HepG2 (cell line): ENCODE measurements around the gene ALG5. TPM values are rescaled to one million over a fixed set of nuclear protein-coding genes. Genes with fewer than 3 reads are reported as not detected.
A peak's percentile ranks its signal among the peaks of the same experiment; 100 is the strongest.

Source experiments
- AGO2 ChIP-seq: fragments of 200-400 bp; formaldehyde crosslinking; optimal IDR thresholded peaks from 2 replicates; pipeline ENCODE3; 2017; ENCODE audit warnings: mild to moderate bottlenecking, low read depth, low read length, moderate library complexity
- CBX2 ChIP-seq, 2 experiments: fragments of 200-600 bp in 1 of 2; sonication (generic); formaldehyde crosslinking in 1 of 2; IDR thresholded peaks; 2 replicates each; pipeline versions ENCODE4 v1.7.0 to v1.8.1; 2018 to 2022; ENCODE audit warnings: low read depth in 2 of 2, low read length in 1 of 2, mild to moderate bottlenecking in 1 of 2, missing genetic modification reagents in 1 of 2
- CENPBD1 ChIP-seq: sonication (generic); formaldehyde crosslinking; IDR thresholded peaks from 2 replicates; pipeline ENCODE4 v1.8.0; 2022; ENCODE audit warnings: missing genetic modification reagents, low read depth, mild to moderate bottlenecking, borderline replicate concordance
- FLYWCH1 ChIP-seq: sonication (generic); formaldehyde crosslinking; IDR thresholded peaks from 2 replicates; pipeline ENCODE4 v1.8.1; 2023; ENCODE audit warnings: mild to moderate bottlenecking, missing genetic modification reagents
- GATAD1 ChIP-seq: IDR thresholded peaks from 2 replicates; pipeline ENCODE4 v1.6.1; 2016; ENCODE audit warnings: missing genetic modification reagents, missing compliant biosample characterization
- KLF11 ChIP-seq: IDR thresholded peaks from 2 replicates; pipeline ENCODE4 v1.6.1; 2016; ENCODE audit warnings: missing compliant biosample characterization
- KLF15 ChIP-seq: sonication (generic); formaldehyde crosslinking; IDR thresholded peaks from 2 replicates; pipeline ENCODE4 v1.8.1; 2023; ENCODE audit warnings: borderline replicate concordance, mild to moderate bottlenecking, inconsistent platforms, missing genetic modification reagents, mixed read lengths
- NR2C2 ChIP-seq: sonication (generic); formaldehyde crosslinking; IDR thresholded peaks from 2 replicates; pipeline ENCODE4 v1.4.0; 2020; ENCODE audit warnings: missing genetic modification reagents, mild to moderate bottlenecking, moderate library complexity, borderline replicate concordance
- PHF21A ChIP-seq: sonication (generic); formaldehyde crosslinking; IDR thresholded peaks from 2 replicates; pipeline ENCODE4 v1.5.0; 2020; ENCODE audit warnings: mild to moderate bottlenecking, missing genetic modification reagents
- PHF8 ChIP-seq: sonication (generic); formaldehyde crosslinking; IDR thresholded peaks from 2 replicates; pipeline ENCODE4 v1.5.0; 2020; ENCODE audit warnings: missing genetic modification reagents
- RAD21 ChIP-seq: fragments of 450-650 bp; formaldehyde crosslinking; IDR thresholded peaks from 2 replicates; pipeline ENCODE4 v1.5.0; 2020; ENCODE audit warnings: mild to moderate bottlenecking
- TRAFD1 ChIP-seq: sonication (generic); formaldehyde crosslinking; IDR thresholded peaks from 2 replicates; pipeline ENCODE4 v1.5.1; 2020; ENCODE audit warnings: missing genetic modification reagents, mild to moderate bottlenecking, borderline replicate concordance
- ZFP36L1 ChIP-seq: sonication (generic); formaldehyde crosslinking; IDR thresholded peaks from 2 replicates; pipeline ENCODE4 v1.8.0; 2022; ENCODE audit warnings: mild to moderate bottlenecking, missing genetic modification reagents, moderate library complexity
- ZFP41 ChIP-seq: sonication (generic); formaldehyde crosslinking; IDR thresholded peaks from 2 replicates; pipeline ENCODE4 v1.4.0; 2020; ENCODE audit warnings: mild to moderate bottlenecking, missing genetic modification reagents, borderline replicate concordance
- ZNF180 ChIP-seq: sonication (generic); formaldehyde crosslinking; IDR thresholded peaks from 2 replicates; pipeline ENCODE4 v1.4.0; 2020; ENCODE audit warnings: low read depth, missing genetic modification reagents, borderline replicate concordance
- ZNF646 ChIP-seq: sonication (generic); formaldehyde crosslinking; IDR thresholded peaks from 2 replicates; pipeline ENCODE4 v1.9.0; 2021; ENCODE audit warnings: mild to moderate bottlenecking, missing genetic modification reagents
- ZNF737 ChIP-seq: sonication (generic); formaldehyde crosslinking; IDR thresholded peaks from 2 replicates; pipeline ENCODE4 v1.5.0; 2020; ENCODE audit warnings: missing genetic modification reagents, mild to moderate bottlenecking, borderline replicate concordance
- ZNF740 ChIP-seq: sonication (generic); formaldehyde crosslinking; IDR thresholded peaks from 2 replicates; pipeline ENCODE4 v1.4.0; 2020; ENCODE audit warnings: missing genetic modification reagents
- polyA plus RNA-seq, 8 experiments: library from polyadenylated mRNA; depleted of rRNA in 3 of 8; stranded (reverse) in 7 of 8; unstranded in 1 of 8; fragments of >200 nt; fragmentation: Illumina TruSeq in 4 of 8; extraction: Trizol in 4 of 8; gene quantifications; 2 replicates each; pipeline versions ENCODE4 v1.2.1 to v1.2.3, GENCODE V29; 2011 to 2016; ENCODE audit warnings: low read depth in 4 of 8, missing spikeins in 1 of 8, mixed read lengths in 1 of 8; ENCODE audit not compliant: insufficient read depth in 1 of 8
- total RNA-seq, 5 experiments: library from RNA; depleted of rRNA; stranded (reverse); fragments of >200 nt; fragmentation: Illumina TruSeq; extraction: Trizol; gene quantifications; 2 replicates each; pipeline ENCODE4 v1.2.3, GENCODE V29; 2016; ENCODE audit warnings: low read depth in 1 of 5

Gene ALG5
- total and polyA plus RNA-seq, 2 of the 13 experiments (the other 11 are each of a cell fraction or from before 2014, with no cell fraction given) = 27.8 to 51.1 TPM

GRCh38 chr13:36999054-36999714 lies at the start of gene ALG5 (continued):
- TF ChIP-seq NR2C2 (CRISPR knock-in tag) (peak; percentile 86), ZFP41 (no peak), ZFP36L1 (CRISPR knock-in tag) (no peak), CENPBD1 (CRISPR knock-in tag) (no peak), KLF15 (CRISPR knock-in tag) (0 out of 2 replicates have a peak, but pooled peaks have one; percentile 54), FLYWCH1 (CRISPR knock-in tag) (0 out of 2 replicates have a peak, but pooled peaks have one; percentile 39), PHF8 (CRISPR knock-in tag) (peak; percentile 82), RAD21 (CRISPR knock-in tag) (peak; percentile 49; the same call in 1 of the 2 replicates), TRAFD1 (CRISPR knock-in tag) (no peak), ZNF740 (CRISPR knock-in tag) (no peak), CBX2 (IDR thresholded peaks at IDR 0.05; ENCODE audit: low read depth, low read length) (no peak), CBX2 (CRISPR knock-in tag; IDR thresholded peaks at IDR 0.05; ENCODE audit: low read depth) (no peak), PHF21A (CRISPR knock-in tag) (no peak), ZNF646 (CRISPR knock-in tag) (no peak), ZNF180 (CRISPR knock-in tag) (no peak), AGO2 (peak; percentile 78), KLF11 (no peak), GATAD1 (CRISPR knock-in tag) (peak; percentile 91), ZNF737 (CRISPR knock-in tag) (no peak)
